ENCODE measurements around the gene SLC8B1. TPM values are rescaled to one million over a fixed set of nuclear protein-coding genes. Genes with fewer than 3 reads are reported as not detected.

SLC8B1 gene
- total and polyA plus RNA-seq, 9 of the 15 experiments (the other 6 are each of a cell fraction or from before 2014, with no cell fraction given) = 0.86 to 34.1 (median 18.5) TPM

GRCh38 chr12:113299619-113300237 lies 35.2 kb downstream of the SLC8B1 start (continued):
- no peak for TF ChIP-seq CUX1 (CRISPR knock-in tag; IDR thresholded peaks at IDR 0.05)
- no peak for TF ChIP-seq SNRNP70 (optimal IDR thresholded peaks at IDR 0.05; ENCODE audit: low read depth, low read length)
- no peak for TF ChIP-seq SP2 (IDR thresholded peaks at IDR 0.05; ENCODE audit: extremely low read depth, low read depth, low read length, poor library complexity, severe bottlenecking)
- no peak for TF ChIP-seq MTF1 (CRISPR knock-in tag; IDR thresholded peaks at IDR 0.05; ENCODE audit: borderline replicate concordance)
- TF ChIP-seq ZNF668 (CRISPR knock-in tag; IDR thresholded peaks at IDR 0.05) = no peak
- no peak for TF ChIP-seq SRF (CRISPR knock-in tag; IDR thresholded peaks at IDR 0.05)
- TF ChIP-seq TOE1 (IDR thresholded peaks at IDR 0.05; ENCODE audit: borderline replicate concordance) = 0 out of 2 replicates have a peak, but pooled peaks have one; percentile 69
- no peak for TF ChIP-seq TOE1 (CRISPR knock-in tag; IDR thresholded peaks at IDR 0.05; ENCODE audit: borderline replicate concordance, low read depth)
- TF ChIP-seq RBM22 (IDR thresholded peaks at IDR 0.05; ENCODE audit: low read depth, low read length, poor library complexity, severe bottlenecking) = no peak
- TF ChIP-seq RBM34 (IDR thresholded peaks at IDR 0.05; ENCODE audit: borderline replicate concordance, insufficient read depth, low read length) = no peak
- TF ChIP-seq POLR2H (tag; IDR thresholded peaks at IDR 0.05; ENCODE audit: low read depth) = no peak
- peak; percentile 92 for TF ChIP-seq TFAP4 (CRISPR knock-in tag; IDR thresholded peaks at IDR 0.05; ENCODE audit: borderline replicate concordance)
- no peak; the same call in 1 of the 2 replicates for TF ChIP-seq ATF7 (IDR thresholded peaks at IDR 0.05)
- no peak for TF ChIP-seq PTBP1 (IDR thresholded peaks at IDR 0.05; ENCODE audit: low read depth, low read length)
- no peak for TF ChIP-seq NONO (IDR thresholded peaks at IDR 0.05; ENCODE audit: low read depth in 2 of 2, low read length in 1 of 2)
- no peak for TF ChIP-seq CHD1 (IDR thresholded peaks at IDR 0.05; ENCODE audit: low read length)
- no peak for TF ChIP-seq ZNF707 (CRISPR knock-in tag; conservative IDR thresholded peaks at IDR 0.05)
- no peak for TF ChIP-seq ELF1 (tag; IDR thresholded peaks at IDR 0.05)
- no peak for TF ChIP-seq GABPB2 (CRISPR knock-in tag; conservative IDR thresholded peaks at IDR 0.05)
- TF ChIP-seq EGR1 (conservative IDR thresholded peaks at IDR 0.05) = 0 out of 2 replicates have a peak, but pooled peaks have one; percentile 5
- TF ChIP-seq ZC3H11A (IDR thresholded peaks at IDR 0.05; ENCODE audit: low read depth, low read length) = no peak
- no peak for TF ChIP-seq ZNF431 (CRISPR knock-in tag; IDR thresholded peaks at IDR 0.05)

All from K562 (cell line).